LNCaP clone FGC (cell line): ENCODE results near the gene RNF111.

Experiments used
- DNase-seq: peaks from one replicate; pipeline ENCODE4 v3.0.0-alpha.2; 2011; ENCODE audit warnings: low read depth
- H3K4me3 ChIP-seq: 2 replicates; pipeline ENCODE4 v1.5.1; 2011; ENCODE audit warnings: mild to moderate bottlenecking, low read depth, low read length, control low read depth
- TF ChIP-seq, protein P1 (sequence below): IDR thresholded peaks from 2 replicates; pipeline ENCODE4 v1.5.1; 2012; ENCODE audit warnings: mild to moderate bottlenecking; ENCODE audit not compliant: control insufficient read depth, insufficient read depth; ENCODE audit errors: extremely low read depth

Gene RNF111

DNA sequence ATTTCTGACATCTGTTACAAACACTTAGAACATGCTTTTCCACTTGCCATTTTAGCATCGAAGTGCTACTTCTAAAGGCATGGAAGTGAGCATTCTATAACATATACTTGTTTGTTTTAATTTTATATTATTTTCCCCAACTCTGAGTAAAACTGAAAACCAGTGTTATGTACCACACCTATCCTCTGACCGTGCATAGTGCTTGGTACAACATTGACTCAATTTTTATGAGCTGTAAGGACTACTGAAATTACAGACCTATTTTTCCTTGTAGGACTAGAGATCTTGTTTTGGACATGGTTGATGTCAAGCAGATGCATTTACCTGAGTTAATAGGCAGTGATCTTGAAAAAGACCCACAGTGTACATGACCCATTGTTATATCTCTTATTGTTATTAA is 66.0 kb downstream of the RNF111 start:
- H3K4me3 ChIP-seq = no peak overlapping the region
- TF ChIP-seq, protein P1, sequence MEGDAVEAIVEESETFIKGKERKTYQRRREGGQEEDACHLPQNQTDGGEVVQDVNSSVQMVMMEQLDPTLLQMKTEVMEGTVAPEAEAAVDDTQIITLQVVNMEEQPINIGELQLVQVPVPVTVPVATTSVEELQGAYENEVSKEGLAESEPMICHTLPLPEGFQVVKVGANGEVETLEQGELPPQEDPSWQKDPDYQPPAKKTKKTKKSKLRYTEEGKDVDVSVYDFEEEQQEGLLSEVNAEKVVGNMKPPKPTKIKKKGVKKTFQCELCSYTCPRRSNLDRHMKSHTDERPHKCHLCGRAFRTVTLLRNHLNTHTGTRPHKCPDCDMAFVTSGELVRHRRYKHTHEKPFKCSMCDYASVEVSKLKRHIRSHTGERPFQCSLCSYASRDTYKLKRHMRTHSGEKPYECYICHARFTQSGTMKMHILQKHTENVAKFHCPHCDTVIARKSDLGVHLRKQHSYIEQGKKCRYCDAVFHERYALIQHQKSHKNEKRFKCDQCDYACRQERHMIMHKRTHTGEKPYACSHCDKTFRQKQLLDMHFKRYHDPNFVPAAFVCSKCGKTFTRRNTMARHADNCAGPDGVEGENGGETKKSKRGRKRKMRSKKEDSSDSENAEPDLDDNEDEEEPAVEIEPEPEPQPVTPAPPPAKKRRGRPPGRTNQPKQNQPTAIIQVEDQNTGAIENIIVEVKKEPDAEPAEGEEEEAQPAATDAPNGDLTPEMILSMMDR = no peak
- no peak for DNase-seq

DNA sequence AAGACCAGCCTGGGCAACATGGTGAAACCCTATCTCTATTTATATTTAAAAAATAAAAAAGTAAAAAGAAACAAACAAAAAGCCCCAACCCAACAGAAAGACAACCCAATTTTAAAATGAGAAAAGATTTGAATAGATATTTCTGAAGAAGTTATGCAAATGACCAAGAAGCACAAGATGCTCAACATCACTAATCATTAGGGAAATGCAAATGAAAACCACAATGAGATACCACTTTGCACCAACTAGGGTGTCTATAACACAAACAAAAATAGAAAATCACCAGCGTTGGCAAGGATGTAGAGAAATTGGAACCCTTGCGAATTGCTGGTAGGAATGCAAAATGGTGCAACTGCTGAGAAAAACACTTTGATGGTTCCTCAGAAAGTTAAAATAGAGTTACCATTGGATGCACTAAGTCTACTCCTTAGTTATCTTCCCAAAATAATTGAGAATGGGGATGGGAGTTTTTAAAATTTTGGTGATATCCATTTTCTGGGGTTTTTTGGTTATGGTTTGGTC is 71.7 kb downstream of the RNF111 start:
- H3K4me3 ChIP-seq = no peak overlapping the region
- DNase-seq = no peak
- TF ChIP-seq, protein P1 = no peak

DNA sequence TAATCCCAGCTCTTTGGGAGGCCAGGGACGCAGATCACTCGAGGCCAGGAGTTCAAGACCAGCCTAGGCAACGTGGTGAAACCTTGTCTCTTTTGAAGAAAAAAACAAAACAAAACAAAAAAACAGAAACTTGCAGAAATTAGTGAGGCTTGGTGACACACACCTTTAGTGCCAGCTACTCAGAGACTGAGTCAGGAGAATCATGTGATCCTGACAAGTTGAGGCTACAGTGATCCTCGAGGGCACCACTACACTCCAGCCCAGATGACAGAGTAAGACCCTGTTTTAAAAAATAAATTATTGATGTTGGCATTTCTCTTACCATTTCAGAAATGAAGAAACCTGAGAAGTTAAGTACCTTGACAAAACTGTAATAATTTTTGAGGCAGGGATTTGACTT is 72.9 kb downstream of the RNF111 start:
- DNase-seq = no peak
- TF ChIP-seq, protein P1 = no peak
- no peak overlapping the region for H3K4me3 ChIP-seq

DNA sequence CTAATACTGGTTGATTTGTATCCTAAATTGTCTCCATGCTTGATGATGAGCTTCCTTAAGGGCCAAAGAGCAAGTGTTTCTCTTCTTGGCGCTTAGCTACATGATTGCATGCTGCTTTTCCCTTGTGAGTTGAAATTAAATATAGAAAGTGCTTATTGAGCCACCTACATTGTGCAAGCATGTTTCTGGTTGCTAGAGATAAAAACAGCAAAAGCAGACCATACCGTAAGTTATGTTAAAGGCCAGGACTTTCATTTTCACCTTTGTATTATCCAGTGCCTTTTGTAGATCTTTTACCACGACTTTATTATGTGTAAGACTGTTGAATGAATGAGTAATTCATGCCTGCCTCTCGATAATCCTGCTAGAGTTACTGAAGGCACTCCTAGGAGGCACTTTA is 75.6 kb downstream of the RNF111 start:
- TF ChIP-seq, protein P1 = no peak
- DNase-seq = no peak
- no peak overlapping the region for H3K4me3 ChIP-seq

DNA sequence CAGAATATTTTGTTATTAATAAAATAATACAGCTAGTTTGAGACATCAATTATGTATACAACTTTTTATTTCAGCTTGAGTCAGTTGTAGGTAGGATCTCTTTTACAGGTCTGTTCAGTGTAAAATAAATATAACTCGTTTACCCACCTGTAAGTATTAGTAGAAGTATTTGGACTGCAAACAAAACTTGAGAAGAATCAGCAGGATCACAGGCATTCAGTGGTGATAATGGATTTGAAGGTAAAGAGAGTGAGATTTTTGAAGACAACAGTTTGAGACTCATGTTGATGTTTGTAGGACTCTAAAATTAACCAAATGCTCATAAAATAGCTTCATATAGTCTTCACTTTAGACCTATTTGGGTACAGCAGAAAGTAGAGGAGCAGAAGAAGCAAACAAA is 82.0 kb downstream of the RNF111 start:
- DNase-seq = peak; percentile 22
- TF ChIP-seq, protein P1 = no peak
- no peak overlapping the region for H3K4me3 ChIP-seq

DNA sequence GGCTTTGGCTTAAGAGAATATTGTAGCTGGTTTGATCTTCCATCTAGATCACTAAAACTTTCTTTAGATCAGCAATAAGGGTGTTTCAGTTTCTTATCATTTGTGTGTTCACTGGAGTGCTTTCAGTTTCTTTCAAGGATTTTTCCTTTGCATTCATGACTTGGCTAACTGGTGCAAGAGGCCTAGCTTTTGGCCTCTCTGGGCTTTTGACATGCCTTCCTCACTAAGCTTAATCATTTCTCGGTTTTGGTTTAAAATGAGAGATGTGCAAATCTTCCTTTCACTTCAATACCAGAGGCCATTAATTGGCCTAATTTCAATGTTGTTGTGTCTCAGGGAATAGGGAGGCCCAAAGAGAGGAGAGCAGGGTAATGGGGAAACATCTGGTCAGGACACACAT is 87.1 kb downstream of the RNF111 start:
- DNase-seq = no peak
- TF ChIP-seq, protein P1 = no peak
- no peak overlapping the region for H3K4me3 ChIP-seq

DNA sequence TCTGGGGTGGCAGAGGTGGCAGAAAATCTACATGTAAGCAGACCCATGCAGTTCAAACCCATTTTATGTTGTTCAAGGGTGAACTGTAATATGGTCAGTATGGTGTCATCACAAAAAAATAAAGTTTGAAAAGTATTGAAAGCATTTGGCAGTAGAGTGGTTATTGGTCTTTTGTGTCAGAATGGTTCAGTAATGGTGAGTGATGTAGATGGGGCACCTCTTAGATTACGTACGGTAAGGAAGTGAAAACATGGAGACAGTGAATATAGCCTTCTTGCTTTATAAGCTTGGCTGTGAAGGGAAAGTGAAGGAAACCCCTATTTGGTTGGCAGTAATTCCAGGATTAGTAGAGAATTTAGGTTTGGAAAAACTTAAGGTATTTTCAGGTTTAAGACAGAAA is 100.3 kb downstream of the RNF111 start:
- TF ChIP-seq, protein P1 = no peak
- no peak for DNase-seq
- no peak overlapping the region for H3K4me3 ChIP-seq
